ENCODE data around the gene CHD3.

GRCh38 chr17:7855660-7856010 lies 33.0 kb upstream of the CHD3 start:
- no peak for TF ChIP-seq POLR2A (IDR thresholded peaks at IDR 0.05)
- TF ChIP-seq CTCF (IDR thresholded peaks at IDR 0.05), result no peak
- TF ChIP-seq EP300 (IDR thresholded peaks at IDR 0.05), result no peak
